ENCODE results near the gene SNX25.

DNA sequence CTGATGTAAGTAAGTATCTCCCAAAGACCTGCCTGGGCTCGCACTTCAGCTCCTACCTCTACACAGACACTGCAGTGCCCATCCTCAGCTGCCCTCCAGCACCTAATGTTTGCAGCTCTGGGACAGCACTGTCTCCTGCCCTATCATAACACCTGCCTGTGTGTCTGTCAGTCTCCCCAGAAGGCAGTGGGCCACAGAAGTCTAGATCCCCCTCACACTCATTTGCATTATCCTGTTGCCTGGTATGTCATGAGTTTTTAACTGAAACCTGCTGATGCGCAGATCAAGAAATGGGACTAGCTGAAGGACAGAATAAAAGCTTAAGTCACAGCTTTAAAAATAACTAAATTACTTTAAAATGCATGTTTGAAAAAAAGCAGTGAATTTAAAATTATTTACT, 143.3 kb downstream of the SNX25 start:
- TF ChIP-seq, protein P1, sequence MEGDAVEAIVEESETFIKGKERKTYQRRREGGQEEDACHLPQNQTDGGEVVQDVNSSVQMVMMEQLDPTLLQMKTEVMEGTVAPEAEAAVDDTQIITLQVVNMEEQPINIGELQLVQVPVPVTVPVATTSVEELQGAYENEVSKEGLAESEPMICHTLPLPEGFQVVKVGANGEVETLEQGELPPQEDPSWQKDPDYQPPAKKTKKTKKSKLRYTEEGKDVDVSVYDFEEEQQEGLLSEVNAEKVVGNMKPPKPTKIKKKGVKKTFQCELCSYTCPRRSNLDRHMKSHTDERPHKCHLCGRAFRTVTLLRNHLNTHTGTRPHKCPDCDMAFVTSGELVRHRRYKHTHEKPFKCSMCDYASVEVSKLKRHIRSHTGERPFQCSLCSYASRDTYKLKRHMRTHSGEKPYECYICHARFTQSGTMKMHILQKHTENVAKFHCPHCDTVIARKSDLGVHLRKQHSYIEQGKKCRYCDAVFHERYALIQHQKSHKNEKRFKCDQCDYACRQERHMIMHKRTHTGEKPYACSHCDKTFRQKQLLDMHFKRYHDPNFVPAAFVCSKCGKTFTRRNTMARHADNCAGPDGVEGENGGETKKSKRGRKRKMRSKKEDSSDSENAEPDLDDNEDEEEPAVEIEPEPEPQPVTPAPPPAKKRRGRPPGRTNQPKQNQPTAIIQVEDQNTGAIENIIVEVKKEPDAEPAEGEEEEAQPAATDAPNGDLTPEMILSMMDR (tag by site-specific recombination; IDR thresholded peaks at IDR 0.05), result no peak
- TF ChIP-seq ZBTB1 (tag by site-specific recombination; IDR thresholded peaks at IDR 0.05), result no peak
- TF ChIP-seq, protein P2, sequence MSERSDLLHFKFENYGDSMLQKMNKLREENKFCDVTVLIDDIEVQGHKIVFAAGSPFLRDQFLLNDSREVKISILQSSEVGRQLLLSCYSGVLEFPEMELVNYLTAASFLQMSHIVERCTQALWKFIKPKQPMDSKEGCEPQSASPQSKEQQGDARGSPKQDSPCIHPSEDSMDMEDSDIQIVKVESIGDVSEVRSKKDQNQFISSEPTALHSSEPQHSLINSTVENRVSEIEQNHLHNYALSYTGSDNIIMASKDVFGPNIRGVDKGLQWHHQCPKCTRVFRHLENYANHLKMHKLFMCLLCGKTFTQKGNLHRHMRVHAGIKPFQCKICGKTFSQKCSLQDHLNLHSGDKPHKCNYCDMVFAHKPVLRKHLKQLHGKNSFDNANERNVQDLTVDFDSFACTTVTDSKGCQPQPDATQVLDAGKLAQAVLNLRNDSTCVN (tag by site-specific recombination; optimal IDR thresholded peaks at IDR 0.05), result no peak
- TF ChIP-seq, protein P3, sequence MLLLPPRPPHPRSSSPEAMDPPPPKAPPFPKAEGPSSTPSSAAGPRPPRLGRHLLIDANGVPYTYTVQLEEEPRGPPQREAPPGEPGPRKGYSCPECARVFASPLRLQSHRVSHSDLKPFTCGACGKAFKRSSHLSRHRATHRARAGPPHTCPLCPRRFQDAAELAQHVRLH (tag by site-specific recombination; IDR thresholded peaks at IDR 0.05), result no peak
- TF ChIP-seq ZNF48 (tag by site-specific recombination; IDR thresholded peaks at IDR 0.05), result no peak
- TF ChIP-seq ZNF629 (tag by site-specific recombination; IDR thresholded peaks at IDR 0.05), result no peak
- TF ChIP-seq, protein P4, sequence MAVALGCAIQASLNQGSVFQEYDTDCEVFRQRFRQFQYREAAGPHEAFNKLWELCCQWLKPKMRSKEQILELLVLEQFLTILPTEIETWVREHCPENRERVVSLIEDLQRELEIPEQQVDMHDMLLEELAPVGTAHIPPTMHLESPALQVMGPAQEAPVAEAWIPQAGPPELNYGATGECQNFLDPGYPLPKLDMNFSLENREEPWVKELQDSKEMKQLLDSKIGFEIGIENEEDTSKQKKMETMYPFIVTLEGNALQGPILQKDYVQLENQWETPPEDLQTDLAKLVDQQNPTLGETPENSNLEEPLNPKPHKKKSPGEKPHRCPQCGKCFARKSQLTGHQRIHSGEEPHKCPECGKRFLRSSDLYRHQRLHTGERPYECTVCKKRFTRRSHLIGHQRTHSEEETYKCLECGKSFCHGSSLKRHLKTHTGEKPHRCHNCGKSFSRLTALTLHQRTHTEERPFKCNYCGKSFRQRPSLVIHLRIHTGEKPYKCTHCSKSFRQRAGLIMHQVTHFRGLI (tag by site-specific recombination; IDR thresholded peaks at IDR 0.05), result no peak
- TF ChIP-seq ZNF530 (tag by site-specific recombination; IDR thresholded peaks at IDR 0.05; ENCODE audit: low read depth), result no peak
- no peak for TF ChIP-seq RBAK (tag by site-specific recombination; IDR thresholded peaks at IDR 0.05)
- TF ChIP-seq, protein P5, sequence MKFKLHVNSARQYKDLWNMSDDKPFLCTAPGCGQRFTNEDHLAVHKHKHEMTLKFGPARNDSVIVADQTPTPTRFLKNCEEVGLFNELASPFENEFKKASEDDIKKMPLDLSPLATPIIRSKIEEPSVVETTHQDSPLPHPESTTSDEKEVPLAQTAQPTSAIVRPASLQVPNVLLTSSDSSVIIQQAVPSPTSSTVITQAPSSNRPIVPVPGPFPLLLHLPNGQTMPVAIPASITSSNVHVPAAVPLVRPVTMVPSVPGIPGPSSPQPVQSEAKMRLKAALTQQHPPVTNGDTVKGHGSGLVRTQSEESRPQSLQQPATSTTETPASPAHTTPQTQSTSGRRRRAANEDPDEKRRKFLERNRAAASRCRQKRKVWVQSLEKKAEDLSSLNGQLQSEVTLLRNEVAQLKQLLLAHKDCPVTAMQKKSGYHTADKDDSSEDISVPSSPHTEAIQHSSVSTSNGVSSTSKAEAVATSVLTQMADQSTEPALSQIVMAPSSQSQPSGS (tag by site-specific recombination; IDR thresholded peaks at IDR 0.05; ENCODE audit: low read depth), result no peak
